NCI-H226 (cell line): Measurements from ENCODE around the gene SCN1B.

ENCODE experiments used
- DNase-seq: peaks from one replicate; pipeline ENCODE4 v3.0.0-alpha.2; 2015

SCN1B gene

DNA sequence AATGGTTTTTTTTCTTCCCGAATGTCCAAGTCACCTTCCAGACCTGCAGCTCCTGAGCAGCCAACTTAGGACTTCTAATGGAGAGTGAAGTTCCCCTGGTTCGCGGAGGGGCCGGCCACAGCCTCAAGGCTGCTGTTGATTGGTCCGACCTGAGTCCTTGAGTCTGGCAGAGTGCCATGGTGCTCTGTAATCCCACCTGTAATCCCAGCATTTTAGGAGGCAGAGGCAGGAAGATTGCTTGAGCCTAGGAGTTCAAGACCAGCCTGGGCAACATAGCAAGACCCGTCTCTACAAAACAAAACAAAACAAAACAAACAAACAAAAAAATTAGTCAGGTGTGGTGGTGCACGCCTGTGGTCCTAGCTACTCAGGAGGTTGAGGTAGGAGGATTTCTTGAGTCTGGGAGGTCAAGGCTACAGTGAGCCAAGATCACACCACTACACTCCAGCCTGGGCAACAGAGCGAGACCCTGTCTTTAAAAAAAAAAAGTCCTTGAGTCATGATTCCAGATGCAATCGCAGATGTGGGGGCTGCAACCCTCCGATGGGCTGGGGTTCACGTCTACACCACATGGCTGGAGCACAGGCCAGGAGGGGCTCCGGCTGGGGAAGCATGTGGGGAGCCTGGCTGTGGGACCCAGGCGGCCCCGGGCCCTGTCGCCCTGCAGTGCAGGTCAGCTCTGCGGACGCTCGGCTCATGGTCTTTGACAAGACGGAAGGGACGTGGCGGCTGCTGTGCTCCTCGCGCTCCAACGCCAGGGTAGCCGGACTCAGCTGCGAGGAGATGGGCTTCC is 28.9 kb downstream of the SCN1B start:
- DNase-seq = no peak

DNA sequence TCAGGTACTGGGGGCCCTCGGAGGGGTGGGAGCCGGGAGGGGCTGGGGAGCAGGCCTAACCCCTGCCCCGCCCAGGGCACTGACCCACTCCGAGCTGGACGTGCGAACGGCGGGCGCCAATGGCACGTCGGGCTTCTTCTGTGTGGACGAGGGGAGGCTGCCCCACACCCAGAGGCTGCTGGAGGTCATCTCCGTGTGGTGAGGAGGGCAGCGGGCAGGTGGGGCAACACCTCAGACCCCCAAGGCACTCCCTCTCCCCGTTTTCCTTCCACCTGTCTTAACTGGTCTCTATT is 29.5 kb downstream of the SCN1B start:
- DNase-seq = no peak

DNA sequence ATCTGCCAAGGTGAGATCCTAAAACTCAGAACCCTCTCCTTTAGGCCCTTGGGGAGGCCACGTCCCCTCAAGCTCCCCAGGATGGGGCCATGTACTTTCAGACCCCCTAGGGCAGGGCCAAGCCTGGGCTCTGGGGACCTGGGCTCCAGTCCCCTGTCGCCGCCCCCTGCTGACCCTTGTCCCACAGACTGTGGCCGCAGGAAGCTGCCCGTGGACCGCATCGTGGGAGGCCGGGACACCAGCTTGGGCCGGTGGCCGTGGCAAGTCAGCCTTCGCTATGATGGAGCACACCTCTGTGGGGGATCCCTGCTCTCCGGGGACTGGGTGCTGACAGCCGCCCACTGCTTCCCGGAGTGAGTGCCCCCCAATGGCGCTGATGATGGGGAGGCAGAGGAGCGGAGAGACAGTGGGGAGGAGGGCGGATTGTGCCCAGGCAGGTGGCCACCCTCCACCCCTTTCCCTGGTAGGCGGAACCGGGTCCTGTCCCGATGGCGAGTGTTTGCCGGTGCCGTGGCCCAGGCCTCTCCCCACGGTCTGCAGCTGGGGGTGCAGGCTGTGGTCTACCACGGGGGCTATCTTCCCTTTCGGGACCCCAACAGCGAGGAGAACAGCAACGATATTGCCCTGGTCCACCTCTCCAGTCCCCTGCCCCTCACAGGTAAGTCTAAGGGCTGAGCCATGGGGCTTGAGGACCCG is 30.0 kb downstream of the SCN1B start:
- DNase-seq = no peak

DNA sequence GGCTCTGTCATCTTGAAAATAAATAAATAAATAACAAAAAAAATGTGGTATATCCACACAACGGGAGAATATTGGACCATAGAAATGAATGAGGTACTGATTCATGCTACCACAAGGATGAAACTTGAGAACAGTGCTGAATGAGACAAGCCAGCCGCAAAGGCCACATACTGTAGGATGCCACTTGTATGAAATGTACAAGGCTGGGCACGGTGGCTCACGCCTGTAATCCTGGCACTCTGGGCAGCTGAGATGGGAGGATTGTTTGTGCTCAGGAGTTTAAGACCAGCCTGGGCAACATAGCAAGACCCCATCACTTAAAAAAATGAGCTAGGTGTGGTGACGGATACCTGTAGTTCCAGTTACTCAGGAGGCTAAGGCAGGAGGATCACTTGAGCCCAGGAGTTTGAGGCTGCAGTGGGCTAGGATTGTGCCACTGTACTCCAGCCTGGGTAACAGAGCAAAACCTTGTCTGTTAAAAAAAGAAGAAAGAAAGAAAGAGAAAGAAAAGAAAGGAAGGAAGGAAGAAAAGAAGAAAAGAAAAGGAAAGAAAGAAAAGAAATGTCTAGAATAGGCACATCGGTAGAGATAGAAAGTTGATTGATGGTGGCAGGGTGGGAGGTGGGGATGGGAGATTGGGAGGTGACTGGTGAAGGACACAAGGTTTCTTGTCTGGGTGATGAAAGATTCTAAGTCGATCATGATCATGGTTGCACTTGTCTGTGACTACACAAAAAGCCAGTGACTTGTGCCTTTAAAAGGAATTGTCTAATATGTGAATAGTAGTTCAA is 31.5 kb downstream of the SCN1B start:
- no peak for DNase-seq

DNA sequence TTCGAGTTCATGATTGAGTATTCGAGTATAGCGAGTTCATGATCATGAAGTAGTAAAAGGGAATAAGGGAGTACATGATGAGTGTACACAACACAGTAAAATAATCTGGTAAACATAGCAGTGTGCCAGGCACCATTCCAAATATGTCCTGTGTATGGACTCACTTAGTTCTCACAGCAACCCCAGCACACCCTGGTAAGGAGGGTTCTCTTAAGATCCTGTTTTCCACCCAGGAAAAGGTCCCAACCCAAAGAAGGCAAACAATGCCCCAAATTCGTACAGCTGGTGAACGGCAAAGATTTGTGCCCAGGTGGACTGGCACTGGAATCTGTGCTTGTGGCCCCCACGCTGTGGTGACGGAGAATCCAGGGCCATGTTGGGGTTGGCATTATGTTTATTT is 32.7 kb downstream of the SCN1B start:
- DNase-seq = no peak

DNA sequence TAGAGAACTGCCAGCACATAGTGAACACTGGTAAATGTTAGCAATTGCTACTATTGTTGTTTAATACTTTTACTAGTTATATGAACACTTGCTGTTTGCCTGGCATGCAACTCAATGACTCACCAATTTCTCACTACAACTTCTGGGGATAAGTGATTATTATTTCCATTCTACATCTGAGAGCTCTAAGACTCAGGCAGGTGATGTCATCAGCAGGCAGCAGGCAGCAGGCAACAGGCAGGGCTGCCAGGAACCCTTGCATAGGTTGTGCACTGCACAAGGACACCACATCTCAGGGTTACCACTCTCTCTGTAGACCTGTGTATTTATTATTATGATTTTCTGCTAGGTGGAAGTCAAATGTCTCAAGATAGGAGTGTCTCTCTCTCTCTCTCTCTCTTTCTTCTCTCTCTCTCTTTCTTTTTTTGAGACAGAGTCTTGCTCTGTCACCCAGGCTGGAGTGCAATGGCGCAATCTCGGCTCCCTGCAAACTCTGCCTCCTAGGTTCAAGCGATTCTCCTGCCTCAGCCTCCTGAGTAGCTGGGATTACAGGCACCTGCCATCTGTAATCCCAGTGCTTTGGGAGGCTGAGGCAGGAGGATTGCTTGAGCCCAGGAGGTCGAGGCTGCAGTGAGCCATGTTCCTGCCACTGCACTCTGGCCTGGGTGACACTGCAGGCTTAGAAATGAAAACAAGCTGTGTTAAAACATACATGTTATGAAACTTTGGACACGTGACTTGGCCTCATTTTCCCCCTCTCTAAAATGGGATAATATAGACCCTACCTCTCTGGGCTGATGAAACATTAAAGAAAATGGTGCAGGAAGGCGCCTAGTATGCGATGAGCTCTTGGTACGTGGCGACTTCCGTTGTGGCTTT is 33.9 kb downstream of the SCN1B start:
- DNase-seq = peak; percentile 65

DNA sequence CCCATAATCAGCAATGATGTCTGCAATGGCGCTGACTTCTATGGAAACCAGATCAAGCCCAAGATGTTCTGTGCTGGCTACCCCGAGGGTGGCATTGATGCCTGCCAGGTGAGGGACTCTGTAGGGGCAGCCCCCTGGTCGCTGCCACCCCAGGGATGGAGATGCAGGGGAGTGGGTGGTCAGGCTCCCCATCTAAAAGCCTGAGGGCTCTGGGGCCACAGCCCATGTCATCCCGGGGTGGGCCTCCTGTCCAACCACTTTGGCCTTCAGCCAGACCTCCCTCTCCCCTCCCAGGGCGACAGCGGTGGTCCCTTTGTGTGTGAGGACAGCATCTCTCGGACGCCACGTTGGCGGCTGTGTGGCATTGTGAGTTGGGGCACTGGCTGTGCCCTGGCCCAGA is 35.3 kb downstream of the SCN1B start:
- DNase-seq = no peak

DNA sequence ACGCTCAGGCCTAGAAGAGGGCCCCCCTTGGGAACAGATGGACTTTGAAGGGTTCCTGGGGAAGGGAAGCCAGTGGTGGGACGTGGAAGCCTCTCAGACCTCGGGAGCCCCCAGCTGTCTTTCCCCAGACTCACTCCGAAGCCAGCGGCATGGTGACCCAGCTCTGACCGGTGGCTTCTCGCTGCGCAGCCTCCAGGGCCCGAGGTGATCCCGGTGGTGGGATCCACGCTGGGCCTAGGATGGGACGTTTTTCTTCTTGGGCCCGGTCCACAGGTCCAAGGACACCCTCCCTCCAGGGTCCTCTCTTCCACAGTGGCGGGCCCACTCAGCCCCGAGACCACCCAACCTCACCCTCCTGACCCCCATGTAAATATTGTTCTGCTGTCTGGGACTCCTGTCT is 35.9 kb downstream of the SCN1B start:
- DNase-seq = no peak

DNA sequence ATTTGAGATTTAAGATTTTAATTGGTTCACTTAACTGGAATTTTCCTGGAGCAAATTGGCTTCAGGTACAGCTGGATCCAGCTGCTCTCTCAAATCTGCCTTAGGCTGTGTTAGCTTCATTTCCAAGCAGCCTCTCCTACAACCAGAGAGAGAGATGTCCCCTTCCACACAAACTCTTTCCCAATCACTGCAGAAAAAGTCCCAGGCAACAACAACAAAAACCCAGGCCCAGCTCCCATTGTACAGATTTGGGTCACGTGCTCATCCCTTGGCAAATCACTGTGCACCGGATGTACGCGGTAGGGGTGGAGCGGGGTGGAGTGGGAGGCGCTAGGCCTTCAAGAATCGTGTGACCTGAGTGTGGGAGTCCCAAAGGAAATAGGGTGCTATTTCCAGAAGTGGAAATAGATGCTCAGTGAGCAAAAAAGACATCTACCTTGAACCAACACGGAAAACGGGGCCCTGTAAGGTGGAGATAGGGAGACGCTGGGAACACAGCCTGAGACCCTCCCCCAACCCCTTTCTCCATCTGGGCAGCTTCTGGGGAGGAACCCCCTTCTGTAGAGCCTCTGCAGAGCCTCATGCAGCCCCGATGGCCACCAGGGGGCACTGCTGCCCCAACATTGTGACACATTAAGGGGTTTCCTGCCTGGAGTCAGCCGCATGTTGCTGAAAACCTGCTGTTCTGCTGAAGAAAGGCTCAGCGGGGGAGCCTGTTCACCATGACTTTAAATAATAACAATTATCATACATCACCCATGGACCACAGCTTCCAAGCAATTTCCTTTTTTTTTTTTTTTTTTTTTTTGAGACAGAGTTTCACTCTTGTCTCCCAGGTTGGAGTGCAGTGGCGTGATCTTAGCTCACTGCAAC is 36.7 kb downstream of the SCN1B start:
- DNase-seq = peak; percentile 64

DNA sequence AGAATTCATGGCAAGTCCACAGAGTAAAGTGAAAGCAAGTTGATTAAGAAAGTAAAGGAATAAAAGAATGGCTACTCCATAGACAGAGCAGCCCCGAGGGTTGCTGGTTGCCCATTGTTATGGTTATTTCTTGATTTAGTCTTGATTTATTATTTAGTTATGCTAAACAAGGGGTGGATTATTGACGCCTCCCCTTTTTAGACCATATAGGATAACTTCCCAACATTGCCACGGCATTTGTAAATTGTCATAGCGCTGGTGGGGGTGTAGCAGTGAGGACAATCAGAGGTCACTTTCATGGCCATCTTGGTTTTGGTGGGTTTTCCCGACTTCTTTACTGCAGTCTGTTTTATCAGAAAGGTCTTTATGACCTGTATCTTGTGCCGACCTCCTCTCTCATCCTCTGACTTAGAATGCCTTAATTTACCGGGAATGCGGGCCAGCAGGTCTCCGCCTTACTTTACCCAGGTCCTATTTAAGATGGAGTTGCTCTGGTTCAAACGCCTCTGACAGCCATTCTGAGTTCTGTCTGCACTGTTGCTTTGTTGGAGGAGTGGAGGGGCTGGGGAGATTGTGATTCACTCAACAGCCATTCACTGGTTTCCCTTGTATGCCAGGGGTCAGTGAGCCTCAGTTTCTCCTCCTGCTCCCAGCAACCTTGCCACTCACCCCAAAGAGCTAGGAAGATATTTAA is 38.8 kb downstream of the SCN1B start:
- DNase-seq = no peak

DNA sequence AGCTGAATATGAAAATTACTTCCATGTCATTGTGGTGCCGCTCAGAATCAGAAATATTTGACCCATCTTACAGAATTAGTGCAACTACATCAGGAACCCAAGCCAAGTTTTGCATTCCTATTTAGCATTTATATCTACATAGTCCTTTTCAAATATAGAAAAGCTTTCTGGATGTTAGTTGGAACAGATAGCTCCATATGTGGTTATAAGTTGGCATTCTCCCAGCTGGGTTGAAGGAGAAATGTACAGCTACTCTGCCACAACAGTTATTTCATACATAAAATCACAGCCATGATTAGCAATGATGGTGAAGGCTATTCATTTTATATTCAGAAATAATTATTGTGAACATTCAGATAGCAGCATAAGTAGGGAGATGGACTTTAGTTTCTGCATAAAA is 39.4 kb downstream of the SCN1B start:
- no peak for DNase-seq

DNA sequence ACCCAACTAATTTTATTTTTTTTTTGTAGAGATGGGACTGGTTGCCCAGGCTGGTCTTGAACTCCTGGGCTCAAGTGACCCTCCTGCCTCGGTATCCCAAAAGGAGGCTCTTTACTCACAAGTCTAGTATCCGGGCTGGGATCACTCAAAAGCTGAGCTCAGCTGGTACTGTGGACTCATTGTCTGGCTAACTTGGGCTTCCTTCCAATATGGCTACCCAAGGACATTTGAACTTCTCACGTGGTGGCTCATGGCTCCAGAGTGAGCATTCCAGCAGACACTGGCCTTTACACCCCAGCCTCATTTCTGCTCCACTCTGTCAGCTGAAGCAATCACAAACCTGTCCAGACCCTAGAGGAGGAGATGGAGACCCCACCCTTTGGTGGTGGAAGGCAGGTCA is 40.2 kb downstream of the SCN1B start:
- no peak for DNase-seq

DNA sequence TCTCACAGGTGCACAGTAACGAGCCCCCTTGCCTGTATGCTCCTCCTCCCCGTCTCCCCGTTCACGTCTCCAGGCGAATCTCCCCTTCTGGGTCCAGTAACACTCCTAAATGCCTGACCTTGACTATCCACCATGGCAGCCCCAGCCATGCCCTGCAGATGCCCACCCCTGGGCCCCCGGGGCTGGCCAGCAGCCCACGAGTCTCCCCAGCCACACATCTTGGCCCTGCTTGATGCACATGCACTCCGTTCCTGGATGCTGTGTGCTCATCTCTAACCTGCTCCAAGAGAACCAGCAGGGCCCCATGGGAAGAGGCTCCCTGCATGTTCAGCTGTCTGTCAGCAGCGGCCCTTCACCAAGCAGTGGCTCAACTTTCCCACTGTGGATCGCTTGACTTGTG is 43.2 kb downstream of the SCN1B start:
- DNase-seq = no peak

DNA sequence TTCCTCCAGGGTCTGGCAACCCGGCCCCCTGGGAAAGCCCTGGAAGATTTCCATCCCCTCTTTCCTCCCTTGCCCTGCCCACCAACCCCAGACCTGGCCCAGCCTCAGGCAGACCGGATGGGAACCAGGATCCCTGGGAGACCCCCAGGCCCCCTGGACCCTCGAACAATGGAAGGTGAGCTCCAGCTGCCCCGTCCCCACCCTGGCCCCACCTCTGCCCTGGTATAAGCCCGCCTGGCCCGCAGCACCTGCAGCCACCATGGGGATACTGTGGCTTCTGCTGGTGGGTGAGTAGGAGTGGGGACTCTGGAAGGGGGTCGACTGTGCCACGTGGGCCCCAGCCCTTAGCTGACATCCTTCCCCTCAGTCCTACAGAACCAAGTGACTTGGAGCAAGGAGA is 43.7 kb downstream of the SCN1B start:
- no peak for DNase-seq

DNA sequence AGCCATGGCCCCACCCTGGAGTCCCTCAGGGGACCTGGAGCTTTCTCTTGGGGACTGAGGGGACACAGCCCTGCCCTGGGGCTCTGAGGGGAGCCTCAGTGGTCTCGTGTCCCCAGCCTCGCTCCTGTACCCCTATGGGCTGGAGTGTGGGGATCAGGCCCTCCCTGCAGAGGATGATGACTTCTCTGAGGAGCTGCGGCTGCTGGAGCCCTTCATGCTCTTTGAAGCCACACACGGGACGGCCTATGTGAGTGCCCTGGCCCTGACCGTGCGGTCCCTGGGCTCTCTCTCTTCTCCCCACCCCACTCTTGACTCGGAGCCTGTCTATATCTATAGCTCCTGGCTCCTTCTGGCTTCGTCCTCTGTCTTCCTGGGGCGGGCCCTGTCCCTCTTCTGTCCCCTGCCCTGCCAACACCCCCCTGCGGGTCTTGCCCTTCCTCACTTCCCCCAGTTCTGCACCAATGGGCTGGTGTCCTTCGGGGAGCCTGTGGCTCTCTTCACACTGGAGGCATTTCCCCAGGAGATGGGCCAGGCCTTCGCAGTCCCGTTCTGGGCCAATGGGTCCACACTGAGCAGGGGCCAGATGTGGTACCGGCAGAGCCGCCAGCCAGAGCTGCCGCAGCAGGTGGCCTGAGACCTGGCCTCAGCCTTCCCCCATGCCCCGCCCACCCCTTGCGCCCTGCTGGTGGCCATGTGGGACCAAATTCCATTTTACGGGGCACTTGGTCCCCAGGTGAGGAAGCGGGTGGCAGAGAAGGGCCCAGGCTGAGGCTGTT is 44.3 kb downstream of the SCN1B start:
- no peak for DNase-seq

DNA sequence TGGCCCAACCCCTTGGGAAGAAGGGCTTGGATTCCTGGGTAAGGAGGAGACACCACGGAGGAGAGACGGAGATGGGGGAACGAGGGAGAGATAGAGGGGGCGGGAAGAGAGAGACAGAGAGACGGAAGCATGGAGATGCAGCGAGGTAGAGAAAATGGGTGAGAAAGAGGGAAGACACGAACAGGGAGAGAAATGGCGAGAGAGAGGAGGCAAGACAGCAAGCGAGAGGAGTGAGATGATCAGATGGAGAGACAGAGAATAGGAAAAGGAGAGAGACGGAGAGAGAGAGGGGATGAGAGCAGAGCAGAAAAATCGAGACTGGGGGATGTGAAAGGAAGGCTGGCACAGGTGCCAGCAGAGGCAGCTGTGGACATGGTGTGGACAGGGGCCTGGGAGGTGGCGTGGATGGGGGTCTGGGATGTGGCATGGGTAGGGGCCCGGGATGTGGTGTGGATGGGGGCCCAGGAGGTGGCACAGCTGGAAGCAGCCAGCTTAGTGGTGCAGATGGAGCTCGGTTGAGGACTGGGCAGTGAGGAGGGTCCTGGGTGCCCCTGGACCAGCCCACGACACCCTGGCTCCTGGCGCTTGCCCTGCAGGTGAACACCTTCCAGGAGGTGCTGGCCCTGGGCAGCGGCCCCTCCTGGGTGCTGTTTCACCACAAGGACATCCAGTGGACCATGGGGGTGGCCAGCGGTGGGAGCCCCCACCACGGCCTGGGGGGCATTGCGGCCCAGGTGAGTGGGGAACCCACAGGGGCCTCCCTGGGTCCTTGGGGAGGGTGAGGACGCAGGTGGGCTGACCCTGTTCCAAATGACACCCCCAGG is 45.1 kb downstream of the SCN1B start:
- DNase-seq = no peak

DNA sequence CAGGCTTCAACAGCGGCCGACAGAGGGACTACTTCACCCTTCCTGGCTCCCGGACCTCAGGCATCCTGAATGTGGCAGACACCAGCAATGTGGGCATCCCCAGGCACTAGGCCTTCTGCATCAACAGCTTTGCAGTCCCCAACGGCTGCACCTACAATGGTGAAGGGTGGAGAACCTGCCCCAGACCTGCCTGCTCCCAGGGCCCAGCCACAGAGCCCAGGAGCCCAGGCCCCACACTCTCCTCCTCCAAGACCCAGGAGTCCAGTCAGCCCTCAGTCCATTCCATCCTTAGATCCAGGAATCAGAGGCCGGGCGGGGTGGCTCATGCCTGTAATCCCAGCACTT is 45.7 kb downstream of the SCN1B start:
- no peak for DNase-seq

DNA sequence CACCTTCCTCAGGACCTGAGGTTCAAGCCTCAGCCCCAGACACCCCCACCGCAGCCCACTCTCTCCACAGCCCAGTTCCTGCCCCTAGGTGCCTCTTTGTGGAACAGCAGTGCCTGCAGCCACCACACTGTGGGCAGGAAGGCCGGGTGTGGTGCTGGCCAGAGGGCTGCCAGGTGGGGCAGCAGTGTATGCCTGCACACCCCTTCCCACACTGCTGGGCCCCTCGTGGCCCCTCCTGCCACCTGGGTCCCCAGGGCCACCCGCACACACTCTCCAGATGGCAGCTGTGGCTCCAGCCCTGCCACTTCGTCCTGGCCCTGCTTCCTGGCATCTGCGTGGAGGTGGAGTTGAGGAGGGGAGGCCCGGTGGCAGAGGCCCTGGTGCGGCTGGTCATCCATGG is 46.4 kb downstream of the SCN1B start:
- no peak for DNase-seq

DNA sequence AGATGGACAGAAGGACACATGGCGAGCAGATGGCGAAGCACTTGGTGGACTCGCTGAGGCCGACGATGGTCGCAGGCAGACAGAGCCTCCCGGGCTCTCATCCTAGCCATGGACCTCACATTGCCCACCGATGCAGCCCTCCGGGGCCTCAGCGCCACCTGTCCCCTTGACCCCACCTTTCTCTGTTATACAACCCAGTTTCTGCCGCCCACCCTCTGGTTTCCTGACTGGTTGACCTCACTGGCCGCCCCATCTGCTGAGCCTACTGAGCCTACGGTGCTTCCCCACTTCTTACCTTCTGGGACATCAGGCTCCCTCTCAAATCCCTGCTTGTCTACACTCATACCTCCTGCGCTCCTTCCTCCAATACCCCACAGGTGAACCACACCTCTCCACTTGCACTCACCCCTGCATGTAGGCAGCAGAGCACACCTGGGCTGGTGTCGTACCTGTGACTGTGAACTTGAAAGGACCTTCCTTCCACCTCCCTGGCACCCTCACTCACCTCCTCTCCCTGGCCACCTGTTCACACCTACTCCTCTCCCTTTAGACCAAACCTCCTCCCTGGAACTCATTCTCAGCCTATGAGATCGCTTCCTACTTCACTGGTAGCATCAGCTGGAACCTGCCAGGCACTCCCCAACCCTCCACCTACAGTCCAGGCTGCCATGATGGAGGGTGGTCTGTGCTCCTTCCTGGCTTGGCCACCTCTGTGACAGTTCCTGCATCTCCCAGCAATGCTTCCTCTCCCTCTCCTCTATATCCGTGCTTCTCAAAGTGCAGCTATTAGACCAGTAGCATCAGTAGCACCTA is 47.3 kb downstream of the SCN1B start:
- no peak for DNase-seq
